ENCODE results near the gene FAM76B.

DNA sequence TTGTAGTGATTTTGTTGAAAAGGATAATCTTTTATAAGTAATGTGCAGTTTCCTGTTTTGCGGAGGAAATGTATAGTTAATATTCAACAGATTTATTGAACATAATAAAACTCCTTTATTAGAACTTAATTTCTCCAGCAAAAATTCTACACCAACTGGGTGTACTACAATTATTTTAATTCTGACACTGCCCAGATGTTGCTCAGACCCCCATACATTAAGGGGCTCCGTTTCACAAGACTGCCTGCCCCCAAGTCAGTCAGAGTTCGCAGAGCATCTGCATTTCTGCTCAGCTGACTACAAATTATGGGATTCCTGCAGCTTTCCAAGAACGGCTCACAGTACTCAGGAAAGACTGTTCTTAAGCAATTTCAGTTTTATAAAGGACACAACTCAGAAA, 6.9 kb upstream of the FAM76B start:
- TF ChIP-seq GATA3 (IDR thresholded peaks at IDR 0.05; ENCODE audit: low read depth, low read length) = no peak
- no peak for TF ChIP-seq GATA2 (IDR thresholded peaks at IDR 0.05; ENCODE audit: low read depth, low read length)

Measured in SH-SY5Y (cell line).